Epithelial cell of umbilical artery (primary cell): ENCODE data around the gene GPR34. TPM values are rescaled to one million over a fixed set of nuclear protein-coding genes. Genes with fewer than 3 reads are reported as not detected.

Experiments used
- total RNA-seq: library from RNA; depleted of rRNA; stranded (reverse); fragments of >200 nt; gene quantifications from 2 replicates; pipeline ENCODE4 v1.2.3, GENCODE V29; 2014

The GPR34 gene
- not detected in 2 replicates for total RNA-seq

GRCh38 chrX:41688835-41689234, at the start of gene GPR34:
Gene GPR34, plus strand, starts transcription at chrX:41688973. Its CDS starts 6,661 bp downstream, at chrX:41695634.

GRCh38 chrX:41723826-41724225, 35.1 kb downstream of the GPR34 start, which contains the start of gene GPR82:
Gene GPR82, plus strand, starts transcription at chrX:41724181. Its CDS starts 2,846 bp downstream, at chrX:41727027.

Other genes starting within 250 kb of the GPR34 start
- gene NYX, start 241.6 kb upstream of the GPR34 start, total RNA-seq, result not detected in 2 replicates
- not detected in 2 replicates for gene GPR82, start 35.2 kb downstream of the GPR34 start, total RNA-seq
- 16.9 and 24.0 TPM in 2 replicates for gene CASK, start 234.6 kb downstream of the GPR34 start, total RNA-seq